Esophagus squamous epithelium (tissue), 5 donors: ENCODE measurements around the gene MRC1. TPM values are rescaled to one million over a fixed set of nuclear protein-coding genes. Genes with fewer than 3 reads are reported as not detected.

ENCODE experiments used
- DNase-seq: peaks from one replicate; lab custom pipeline; 2025; lab: John Stamatoyannopoulos, UW
- H3K27ac ChIP-seq, 4 donors: fragments of 200-600 bp; sonication (generic); one replicate each; pipeline ENCODE4 v1.5.1; 2016 to 2019; ENCODE audit warnings: mild to moderate bottlenecking in 1 of 4
- H3K27me3 ChIP-seq, 4 donors: fragments of 200-600 bp; sonication (generic); 1 replicate in 3 of 4; 2 replicates in 1 of 4; pipeline versions ENCODE4 v1.5.1 to v1.6.0; 2017 to 2021; ENCODE audit warnings: antibody characterized with exemption in 1 of 4
- H3K36me3 ChIP-seq, 3 donors: fragments of 200-600 bp; sonication (generic); one replicate each; pipeline ENCODE4 v1.5.1; 2016 to 2019
- H3K4me1 ChIP-seq, 3 donors: fragments of 200-600 bp; sonication (generic); one replicate each; pipeline ENCODE4 v1.5.1; 2017 to 2019
- H3K4me3 ChIP-seq, 4 donors: fragments of 200-600 bp; sonication (generic); 1 replicate in 3 of 4; 2 replicates in 1 of 4; pipeline ENCODE4 v1.5.1; 2016 to 2019; ENCODE audit warnings: mild to moderate bottlenecking in 2 of 4, moderate library complexity in 1 of 4
- H3K9me3 ChIP-seq, 3 donors: fragments of 200-600 bp; sonication (generic); one replicate each; pipeline ENCODE4 v1.5.1; 2016 to 2019
- CTCF ChIP-seq, 6 experiments: fragments of 450-650 bp in 4 of 6; fragments of 200-600 bp in 2 of 6; sonication (generic) in 2 of 6; IDR thresholded peaks; one replicate each; pipeline ENCODE4 v1.5.1; 2016 to 2019; ENCODE audit warnings: antibody characterized with exemption in 6 of 6, mild to moderate bottlenecking in 4 of 6, moderate library complexity in 4 of 6
- POLR2A ChIP-seq, 4 donors: fragments of 450-650 bp; IDR thresholded peaks; one replicate each; pipeline ENCODE4 v1.6.1; 2017; ENCODE audit warnings: antibody characterized with exemption in 4 of 4, mild to moderate bottlenecking in 4 of 4, moderate library complexity in 3 of 4
- WGBS, 2 donors: methylation state at CpG; one replicate each; pipeline ENCODE4 v1.1.5; 2018; 5-methylcytosine and 5-hydroxymethylcytosine counted together
- intact Hi-C: fragments of 100-400 bp; cut with DNase I; formaldehyde crosslinking; loops from one replicate; pipeline ENCODE4 v1.15.0; 2022
- total RNA-seq, 4 donors: library from RNA; depleted of rRNA; stranded (reverse); fragments of >200 nt; gene quantifications; one replicate each; pipeline ENCODE4 v1.1.0, GENCODE V29; 2016
- donor health status: DM: yes; HTN: yes; CAD: no.

MRC1 gene
- total RNA-seq, 4 donors from 2014 or later, result 0.42 to 43.1 (median 15.1) TPM

GRCh38 chr10:17836942-17837341 is 27.8 kb downstream of the MRC1 start:
- H3K27ac ChIP-seq, result no peak overlapping the region
- H3K9me3 ChIP-seq, result no peaks in the 10 kb centered on the region
- WGBS, 2 donors, result 19 to 20% methylated on average over 8 of the region's 8 CpGs
- no peaks in the 10 kb centered on the region for H3K36me3 ChIP-seq
- intact Hi-C loops, result no loop called here
- peaks cover 0 to 9% (median 3%) of the 10 kb centered on the region in 3 donors for H3K4me1 ChIP-seq
- H3K4me3 ChIP-seq, result peak overlapping the region in 2 of 4 donors; percentile 6 to 50
- no peak for DNase-seq
- TF ChIP-seq CTCF (IDR thresholded peaks at IDR 0.05), result no peak
- H3K27me3 ChIP-seq, result no peaks in the 10 kb centered on the region

GRCh38 chr10:17838080-17838648 is 29.0 kb downstream of the MRC1 start:
- H3K4me3 ChIP-seq, result no peak overlapping the region
- no peak for TF ChIP-seq POLR2A (IDR thresholded peaks at IDR 0.05)
- no peak for TF ChIP-seq CTCF (IDR thresholded peaks at IDR 0.05)
- no peak for DNase-seq
- peaks cover 0 to 9% (median 3%) of the 10 kb centered on the region in 3 donors for H3K4me1 ChIP-seq
- no peaks in the 10 kb centered on the region for H3K36me3 ChIP-seq
- H3K9me3 ChIP-seq, result no peaks in the 10 kb centered on the region
- no peak overlapping the region for H3K27ac ChIP-seq
- no peaks in the 10 kb centered on the region for H3K27me3 ChIP-seq
- intact Hi-C loops, result no loop called here
- 47 to 62% methylated on average over 9 of the region's 9 CpGs for WGBS, 2 donors

- no peaks in the 10 kb centered on the region for H3K36me3 ChIP-seq
- peaks cover 0 to 9% (median 3%) of the 10 kb centered on the region in 3 donors for H3K4me1 ChIP-seq
- no peaks in the 10 kb centered on the region for H3K27me3 ChIP-seq
- H3K4me3 ChIP-seq, result no peak overlapping the region
- no peak for DNase-seq
- no peaks in the 10 kb centered on the region for H3K9me3 ChIP-seq
- intact Hi-C loops, result no loop called here
- 77 to 83% methylated on average over 1 of the region's 1 CpG for WGBS, 2 donors
- no peak for TF ChIP-seq POLR2A (IDR thresholded peaks at IDR 0.05)
- no peak for TF ChIP-seq CTCF (IDR thresholded peaks at IDR 0.05)
- no peak overlapping the region for H3K27ac ChIP-seq
Measured at GRCh38 chr10:17841050-17841449, 31.9 kb downstream of the MRC1 start.

- 72 to 78% methylated on average over 5 of the region's 5 CpGs for WGBS, 2 donors
- no peak overlapping the region for H3K27ac ChIP-seq
- intact Hi-C loops, result no loop called here
- no peaks in the 10 kb centered on the region for H3K36me3 ChIP-seq
- TF ChIP-seq POLR2A (IDR thresholded peaks at IDR 0.05) (no peak), CTCF (IDR thresholded peaks at IDR 0.05) (no peak)
- no peaks in the 10 kb centered on the region for H3K9me3 ChIP-seq
- DNase-seq, result no peak
- H3K4me1 ChIP-seq, result no peaks in the 10 kb centered on the region
- H3K27me3 ChIP-seq, result no peaks in the 10 kb centered on the region
- H3K4me3 ChIP-seq, result no peak overlapping the region
Measured at GRCh38 chr10:17842641-17843040, 33.5 kb downstream of the MRC1 start.

- 51 to 58% methylated on average over 5 of the region's 5 CpGs for WGBS, 2 donors
- H3K9me3 ChIP-seq, result no peaks in the 10 kb centered on the region
- peak in 3 of 6 experiments; percentile 15 to 43 (median 23) for TF ChIP-seq CTCF (IDR thresholded peaks at IDR 0.05)
- TF ChIP-seq POLR2A (IDR thresholded peaks at IDR 0.05), result no peak
- DNase-seq, result no peak
- no peak overlapping the region for H3K4me3 ChIP-seq
- H3K27ac ChIP-seq, result no peak overlapping the region
- H3K4me1 ChIP-seq, result no peaks in the 10 kb centered on the region
- intact Hi-C loops, result no loop called here
- no peaks in the 10 kb centered on the region for H3K27me3 ChIP-seq
- no peaks in the 10 kb centered on the region for H3K36me3 ChIP-seq
Measured at GRCh38 chr10:17847585-17848296, 38.6 kb downstream of the MRC1 start.
